ENCODE measurements around the gene CCDC85B.

DNA sequence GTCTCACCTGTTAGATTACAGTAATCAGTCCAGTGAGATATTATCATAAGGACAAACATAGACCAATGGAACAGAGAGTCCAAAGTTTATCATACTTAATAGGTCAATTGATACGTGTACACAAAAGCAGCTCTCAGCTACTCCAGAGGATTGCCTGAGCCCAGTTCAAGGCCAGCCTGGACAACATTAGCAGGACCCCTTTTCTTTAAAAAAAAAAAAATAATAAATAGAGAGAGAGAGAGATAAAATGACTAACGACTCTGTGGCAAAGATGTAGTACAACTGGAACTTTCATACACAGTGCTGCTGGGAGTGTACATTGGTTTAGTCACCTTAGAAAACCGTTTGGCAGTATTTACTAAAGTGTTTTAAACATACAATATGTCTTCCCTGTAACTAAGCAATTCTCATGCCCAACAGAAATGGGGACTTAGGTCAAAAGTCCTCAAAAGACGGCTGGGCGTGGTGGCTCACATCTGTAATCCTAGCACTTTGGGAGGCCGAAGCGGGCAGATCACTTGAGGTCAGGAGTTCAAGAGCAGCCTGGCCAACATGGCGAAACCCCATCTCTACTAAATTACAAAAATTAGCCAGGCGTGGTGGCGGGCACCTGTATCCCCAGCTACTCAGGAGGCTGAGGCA lies 46.1 kb upstream of the CCDC85B start:
- no peak for TF ChIP-seq POLR2A (IDR thresholded peaks at IDR 0.05)
- TF ChIP-seq, protein P1, sequence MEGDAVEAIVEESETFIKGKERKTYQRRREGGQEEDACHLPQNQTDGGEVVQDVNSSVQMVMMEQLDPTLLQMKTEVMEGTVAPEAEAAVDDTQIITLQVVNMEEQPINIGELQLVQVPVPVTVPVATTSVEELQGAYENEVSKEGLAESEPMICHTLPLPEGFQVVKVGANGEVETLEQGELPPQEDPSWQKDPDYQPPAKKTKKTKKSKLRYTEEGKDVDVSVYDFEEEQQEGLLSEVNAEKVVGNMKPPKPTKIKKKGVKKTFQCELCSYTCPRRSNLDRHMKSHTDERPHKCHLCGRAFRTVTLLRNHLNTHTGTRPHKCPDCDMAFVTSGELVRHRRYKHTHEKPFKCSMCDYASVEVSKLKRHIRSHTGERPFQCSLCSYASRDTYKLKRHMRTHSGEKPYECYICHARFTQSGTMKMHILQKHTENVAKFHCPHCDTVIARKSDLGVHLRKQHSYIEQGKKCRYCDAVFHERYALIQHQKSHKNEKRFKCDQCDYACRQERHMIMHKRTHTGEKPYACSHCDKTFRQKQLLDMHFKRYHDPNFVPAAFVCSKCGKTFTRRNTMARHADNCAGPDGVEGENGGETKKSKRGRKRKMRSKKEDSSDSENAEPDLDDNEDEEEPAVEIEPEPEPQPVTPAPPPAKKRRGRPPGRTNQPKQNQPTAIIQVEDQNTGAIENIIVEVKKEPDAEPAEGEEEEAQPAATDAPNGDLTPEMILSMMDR (IDR thresholded peaks at IDR 0.05), result no peak

Data from body of pancreas (tissue), 4 donors.